Measurements from ENCODE around the gene SEC14L1. TPM values are rescaled to one million over a fixed set of nuclear protein-coding genes. Genes with fewer than 3 reads are reported as not detected.
"Not testable (repeated sequence)": the region's sequence is repeated elsewhere in the genome, so short reads cannot be mapped to it uniquely, and the experiment has no call there.

The SEC14L1 gene
- total RNA-seq, 4 donors from 2014 or later = 18.2 to 187 (median 46.5) TPM

DNA sequence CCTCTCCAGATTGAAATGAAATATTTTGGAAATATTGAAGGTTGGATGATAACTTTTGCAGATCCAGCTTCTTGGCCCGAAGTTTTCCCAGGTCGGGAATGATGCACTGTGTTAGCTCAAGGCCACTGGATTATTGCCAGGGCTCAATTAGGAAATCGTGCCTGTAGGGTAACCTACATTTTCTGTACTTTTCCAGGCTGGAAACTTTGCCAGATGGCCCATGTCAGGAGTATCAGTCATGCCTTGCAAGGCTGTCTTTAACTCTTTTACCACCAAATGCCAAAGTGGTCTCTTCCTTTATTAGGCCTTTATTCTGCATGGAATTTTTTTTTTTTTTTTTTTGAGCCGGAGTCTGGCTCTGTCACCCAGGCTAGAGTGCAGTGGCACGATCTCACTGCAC, 8.9 kb upstream of the SEC14L1 start:
- TF ChIP-seq POLR2A (IDR thresholded peaks at IDR 0.05) = no peak
- TF ChIP-seq, protein P1, sequence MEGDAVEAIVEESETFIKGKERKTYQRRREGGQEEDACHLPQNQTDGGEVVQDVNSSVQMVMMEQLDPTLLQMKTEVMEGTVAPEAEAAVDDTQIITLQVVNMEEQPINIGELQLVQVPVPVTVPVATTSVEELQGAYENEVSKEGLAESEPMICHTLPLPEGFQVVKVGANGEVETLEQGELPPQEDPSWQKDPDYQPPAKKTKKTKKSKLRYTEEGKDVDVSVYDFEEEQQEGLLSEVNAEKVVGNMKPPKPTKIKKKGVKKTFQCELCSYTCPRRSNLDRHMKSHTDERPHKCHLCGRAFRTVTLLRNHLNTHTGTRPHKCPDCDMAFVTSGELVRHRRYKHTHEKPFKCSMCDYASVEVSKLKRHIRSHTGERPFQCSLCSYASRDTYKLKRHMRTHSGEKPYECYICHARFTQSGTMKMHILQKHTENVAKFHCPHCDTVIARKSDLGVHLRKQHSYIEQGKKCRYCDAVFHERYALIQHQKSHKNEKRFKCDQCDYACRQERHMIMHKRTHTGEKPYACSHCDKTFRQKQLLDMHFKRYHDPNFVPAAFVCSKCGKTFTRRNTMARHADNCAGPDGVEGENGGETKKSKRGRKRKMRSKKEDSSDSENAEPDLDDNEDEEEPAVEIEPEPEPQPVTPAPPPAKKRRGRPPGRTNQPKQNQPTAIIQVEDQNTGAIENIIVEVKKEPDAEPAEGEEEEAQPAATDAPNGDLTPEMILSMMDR (IDR thresholded peaks at IDR 0.05) = no peak
- H3K27ac ChIP-seq = no peak overlapping the region
- no peaks in the 10 kb centered on the region for H3K36me3 ChIP-seq
- H3K4me3 ChIP-seq = no peak overlapping the region
- no peaks in the 10 kb centered on the region for H3K27me3 ChIP-seq
- peaks cover 0 to 9% (median 0%) of the 10 kb centered on the region in 4 donors for H3K4me1 ChIP-seq
- H3K9me3 ChIP-seq = no peaks in the 10 kb centered on the region
- no peak for DNase-seq

- TF ChIP-seq POLR2A (IDR thresholded peaks at IDR 0.05) = no peak
- TF ChIP-seq, protein P1 (IDR thresholded peaks at IDR 0.05) = no peak
- Histone ChIP-seq H3K9me3 (no peaks in the 10 kb centered on the region), H3K4me1 (peaks cover 0 to 7% (median 0%) of the 10 kb centered on the region in 4 donors), H3K36me3 (no peaks in the 10 kb centered on the region), H3K27me3 (no peaks in the 10 kb centered on the region), H3K27ac (no peak overlapping the region), H3K4me3 (no peak overlapping the region)
- no peak for DNase-seq
These were observed 8.2 kb upstream of the SEC14L1 start for GRCh38 chr17:77132411-77133086.

DNA sequence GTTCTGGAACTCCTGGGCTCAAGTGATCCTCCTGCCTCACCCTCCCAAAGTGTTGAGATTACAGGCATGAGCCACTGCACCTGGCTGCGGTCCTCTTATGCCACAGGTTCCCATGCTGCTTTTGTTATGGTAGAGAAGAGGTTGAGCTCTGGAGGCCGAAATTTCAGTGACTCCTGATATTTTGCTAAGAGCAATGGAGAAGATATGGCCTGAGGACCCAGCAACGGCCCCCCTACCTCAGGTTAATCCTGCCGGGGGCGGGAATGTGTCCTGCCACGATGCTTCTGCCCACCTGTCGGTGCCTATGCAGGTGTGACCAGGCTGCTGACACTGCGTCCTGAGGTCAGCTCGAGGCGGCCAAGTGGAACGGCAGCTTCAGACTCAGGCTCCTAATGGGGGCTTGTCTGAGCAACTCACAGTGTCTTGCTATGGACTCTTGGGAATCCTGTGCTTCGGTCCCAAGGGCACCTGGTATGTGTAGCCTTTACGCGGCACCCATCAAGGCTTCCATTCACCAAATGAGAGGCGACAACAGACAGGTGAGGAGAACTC, 7.6 kb upstream of the SEC14L1 start:
- no peaks in the 10 kb centered on the region for H3K36me3 ChIP-seq
- no peak for TF ChIP-seq POLR2A (IDR thresholded peaks at IDR 0.05)
- TF ChIP-seq, protein P1 (IDR thresholded peaks at IDR 0.05) = no peak
- peaks cover 0 to 10% (median 0%) of the 10 kb centered on the region in 4 donors for H3K4me1 ChIP-seq
- no peaks in the 10 kb centered on the region for H3K9me3 ChIP-seq
- no peak for DNase-seq
- no peaks in the 10 kb centered on the region for H3K27me3 ChIP-seq
- H3K27ac ChIP-seq = no peak overlapping the region
- no peak overlapping the region for H3K4me3 ChIP-seq

GRCh38 chr17:77136420-77136767, 4.4 kb upstream of the SEC14L1 start:
- no peak for TF ChIP-seq POLR2A (IDR thresholded peaks at IDR 0.05)
- TF ChIP-seq, protein P1 (IDR thresholded peaks at IDR 0.05) = no peak
- H3K27ac ChIP-seq = no peak overlapping the region
- no peak for DNase-seq
- no peaks in the 10 kb centered on the region for H3K36me3 ChIP-seq
- H3K4me3 ChIP-seq = no peak overlapping the region
- no peaks in the 10 kb centered on the region for H3K27me3 ChIP-seq
- H3K4me1 ChIP-seq = peaks cover 0 to 11% (median 2%) of the 10 kb centered on the region in 4 donors
- H3K9me3 ChIP-seq = no peaks in the 10 kb centered on the region

- Histone ChIP-seq H3K9me3 (no peaks in the 10 kb centered on the region), H3K27ac (no peak overlapping the region), H3K27me3 (no peaks in the 10 kb centered on the region), H3K4me1 (peaks cover 0 to 15% (median 5%) of the 10 kb centered on the region in 4 donors), H3K36me3 (no peaks in the 10 kb centered on the region), H3K4me3 (no peak overlapping the region)
- TF ChIP-seq POLR2A (IDR thresholded peaks at IDR 0.05) = no peak
- TF ChIP-seq, protein P1 (IDR thresholded peaks at IDR 0.05) = no peak
- DNase-seq = no peak
These were observed 3.7 kb upstream of the SEC14L1 start for GRCh38 chr17:77137111-77137510.

GRCh38 chr17:77137886-77138285, 2.9 kb upstream of the SEC14L1 start:
- Histone ChIP-seq H3K4me1 (peaks cover 0 to 20% (median 5%) of the 10 kb centered on the region in 4 donors), H3K27ac (peak overlapping the region in 2 of 4 donors; percentile 10 to 42)
- not testable (repeated sequence) for H3K9me3 ChIP-seq, H3K27me3 ChIP-seq, H3K36me3 ChIP-seq, H3K4me3 ChIP-seq
- peak in 2 of 3 donors; percentile 55 to 70 for DNase-seq
